Measurements from ENCODE around the gene CSF3R. TPM values are rescaled to one million over a fixed set of nuclear protein-coding genes. Genes with fewer than 3 reads are reported as not detected.

The CSF3R gene
- total and polyA plus RNA-seq, 4 donors: 129 to 705 (median 207) TPM

GRCh38 chr1:36450270-36450918 lies 32.3 kb downstream of the CSF3R start, which contains the start of gene OSCP1:
Gene OSCP1 (minus strand): TSS chr1:36450451. CDS start chr1:36450369, 82 bp downstream.
- Histone ChIP-seq H3K9ac (ENCODE audit: insufficient read depth in 1 of 2, low read length in 2 of 2) (peak within 1 kb of the TSS; percentile 91 to 98), H3K27ac (ENCODE audit: low read depth in 1 of 2, low read length in 1 of 2) (peak within 1 kb of the TSS; percentile 96 to 99), H3K27me3 (ENCODE audit: control insufficient read depth in 3 of 3, insufficient read depth in 3 of 3, low read length in 2 of 3) (no peaks in the 10 kb centered on the region), H3K36me3 (ENCODE audit: control insufficient read depth in 4 of 4, insufficient read depth in 4 of 4, low read length in 4 of 4) (peaks cover 0 to 8% (median 6%) of the 10 kb centered on the region in 4 donors), H3K4me3 (peak within 1 kb of the TSS; percentile 49), H3K9me3 (ENCODE audit: control insufficient read depth in 4 of 4, insufficient read depth in 3 of 4, low read length in 3 of 4) (peaks cover 0 to under 1% (median 0%) of the 10 kb centered on the region in 4 donors), H3K4me1 (ENCODE audit: control insufficient read depth in 5 of 5, insufficient read depth in 5 of 5, low read length in 5 of 5) (peaks cover 0 to 3% (median 2%) of the 10 kb centered on the region in 5 donors)
- ATAC-seq (ENCODE audit: insufficient read depth, low FRiP score) (peak; percentile 99), DNase-seq (peak; percentile 97 to 99 (median 97))
- WGBS, 2 donors: 1% methylated on average over 47 to 48 of the region's 48 CpGs
- TF ChIP-seq, protein P1, sequence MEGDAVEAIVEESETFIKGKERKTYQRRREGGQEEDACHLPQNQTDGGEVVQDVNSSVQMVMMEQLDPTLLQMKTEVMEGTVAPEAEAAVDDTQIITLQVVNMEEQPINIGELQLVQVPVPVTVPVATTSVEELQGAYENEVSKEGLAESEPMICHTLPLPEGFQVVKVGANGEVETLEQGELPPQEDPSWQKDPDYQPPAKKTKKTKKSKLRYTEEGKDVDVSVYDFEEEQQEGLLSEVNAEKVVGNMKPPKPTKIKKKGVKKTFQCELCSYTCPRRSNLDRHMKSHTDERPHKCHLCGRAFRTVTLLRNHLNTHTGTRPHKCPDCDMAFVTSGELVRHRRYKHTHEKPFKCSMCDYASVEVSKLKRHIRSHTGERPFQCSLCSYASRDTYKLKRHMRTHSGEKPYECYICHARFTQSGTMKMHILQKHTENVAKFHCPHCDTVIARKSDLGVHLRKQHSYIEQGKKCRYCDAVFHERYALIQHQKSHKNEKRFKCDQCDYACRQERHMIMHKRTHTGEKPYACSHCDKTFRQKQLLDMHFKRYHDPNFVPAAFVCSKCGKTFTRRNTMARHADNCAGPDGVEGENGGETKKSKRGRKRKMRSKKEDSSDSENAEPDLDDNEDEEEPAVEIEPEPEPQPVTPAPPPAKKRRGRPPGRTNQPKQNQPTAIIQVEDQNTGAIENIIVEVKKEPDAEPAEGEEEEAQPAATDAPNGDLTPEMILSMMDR (IDR thresholded peaks at IDR 0.05; ENCODE audit: control extremely low read depth, extremely low read depth): no peak

DNA sequence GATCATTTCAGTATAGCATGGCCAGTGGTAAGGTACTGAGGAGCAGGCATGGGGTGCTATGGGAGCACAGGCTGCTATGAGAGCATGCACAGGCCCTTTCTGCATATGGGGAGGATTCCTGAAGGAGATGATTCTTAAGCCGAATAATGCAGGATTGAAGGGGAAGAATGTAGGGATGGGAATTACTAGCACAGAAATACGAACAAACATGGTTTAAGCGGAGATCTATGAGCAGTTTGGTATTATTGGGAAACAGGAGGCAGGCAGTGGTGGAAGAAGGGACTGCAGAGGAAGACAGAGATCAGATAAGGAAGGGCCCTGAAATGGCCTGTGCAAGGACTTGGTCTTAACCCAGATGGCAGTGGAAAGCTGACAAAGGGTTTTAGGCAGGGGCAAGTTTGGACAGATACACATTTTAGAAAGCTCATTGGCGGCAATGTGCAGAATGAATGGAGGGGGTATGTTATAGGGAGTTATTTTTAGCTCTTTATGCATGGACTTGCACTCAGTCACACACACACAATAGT lies 34.1 kb downstream of the CSF3R start:
- Histone ChIP-seq H3K36me3 (ENCODE audit: control insufficient read depth in 4 of 4, insufficient read depth in 4 of 4, low read length in 4 of 4) (no peaks in the 10 kb centered on the region), H3K27ac (ENCODE audit: low read depth in 1 of 2, low read length in 1 of 2) (no peak overlapping the region), H3K27me3 (ENCODE audit: control insufficient read depth in 3 of 3, insufficient read depth in 3 of 3, low read length in 2 of 3) (no peaks in the 10 kb centered on the region), H3K9me3 (ENCODE audit: control insufficient read depth in 4 of 4, insufficient read depth in 3 of 4, low read length in 3 of 4) (no peaks in the 10 kb centered on the region), H3K4me1 (ENCODE audit: control insufficient read depth in 5 of 5, insufficient read depth in 5 of 5, low read length in 5 of 5) (peaks cover 0 to 3% (median 2%) of the 10 kb centered on the region in 5 donors), H3K4me3 (no peak overlapping the region), H3K9ac (ENCODE audit: insufficient read depth in 1 of 2, low read length in 2 of 2) (no peak overlapping the region)
- TF ChIP-seq, protein P1 (IDR thresholded peaks at IDR 0.05; ENCODE audit: control extremely low read depth, extremely low read depth): no peak
- no peak for DNase-seq
- ATAC-seq (ENCODE audit: insufficient read depth, low FRiP score): no peak
- WGBS, 2 donors: 58 to 88% methylated on average over 4 of the region's 4 CpGs

DNA sequence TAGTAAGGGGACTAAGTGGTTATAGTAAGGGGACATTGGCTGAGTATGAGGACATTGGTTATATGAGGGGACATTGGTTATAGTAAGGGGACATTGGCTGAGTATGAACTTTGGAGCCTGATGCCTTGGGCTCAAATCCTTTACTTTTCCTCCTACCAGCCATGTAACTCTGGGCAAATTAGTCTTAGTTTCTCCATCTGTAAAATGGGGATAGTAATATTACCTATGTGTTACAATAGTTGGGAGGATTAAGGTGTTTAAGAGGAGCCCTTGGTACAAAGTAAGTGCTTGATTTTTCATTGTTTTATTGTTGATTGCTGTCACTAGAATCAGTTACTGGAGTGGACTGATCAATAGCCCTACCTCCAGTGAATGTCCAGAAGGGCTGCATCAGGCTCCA lies 35.3 kb downstream of the CSF3R start:
- no peak for ATAC-seq (ENCODE audit: insufficient read depth, low FRiP score)
- H3K27ac ChIP-seq (ENCODE audit: low read depth in 1 of 2, low read length in 1 of 2): no peak overlapping the region
- TF ChIP-seq, protein P1 (IDR thresholded peaks at IDR 0.05; ENCODE audit: control extremely low read depth, extremely low read depth): no peak
- DNase-seq: no peak
- peaks cover 0 to 4% (median 0%) of the 10 kb centered on the region in 4 donors for H3K36me3 ChIP-seq (ENCODE audit: control insufficient read depth in 4 of 4, insufficient read depth in 4 of 4, low read length in 4 of 4)
- H3K4me3 ChIP-seq: no peak overlapping the region
- no peak overlapping the region for H3K9ac ChIP-seq (ENCODE audit: insufficient read depth in 1 of 2, low read length in 2 of 2)
- H3K27me3 ChIP-seq (ENCODE audit: control insufficient read depth in 3 of 3, insufficient read depth in 3 of 3, low read length in 2 of 3): no peaks in the 10 kb centered on the region
- no peaks in the 10 kb centered on the region for H3K9me3 ChIP-seq (ENCODE audit: control insufficient read depth in 4 of 4, insufficient read depth in 3 of 4, low read length in 3 of 4)
- H3K4me1 ChIP-seq (ENCODE audit: control insufficient read depth in 5 of 5, insufficient read depth in 5 of 5, low read length in 5 of 5): peaks cover 0 to 3% (median 2%) of the 10 kb centered on the region in 5 donors
